A673 (cell line): Measurements from ENCODE around the gene SLC35C1. TPM values are rescaled to one million over a fixed set of nuclear protein-coding genes. Genes with fewer than 3 reads are reported as not detected.
A peak's percentile ranks its signal among the peaks of the same experiment; 100 is the strongest.
"Not testable (repeated sequence)": the region's sequence is repeated elsewhere in the genome, so short reads cannot be mapped to it uniquely, and the experiment has no call there.

ENCODE experiments used
- BruUV-seq: library from RNA; stranded (reverse); fragments of 400-500 nt; replicated peaks from 2 replicates; lab custom pipeline; 2021; lab: Mats Ljungman, UMichigan
- CTCF ChIA-PET: fragments of 300-600 bp; sonication (Branson Sonifier 250); formaldehyde crosslinking; loops from one replicate; lab custom pipeline; 2022; ENCODE audit warnings: antibody characterized with exemption; lab: Charles Lee
- POLR2A ChIA-PET: fragments of 300-600 bp; sonication (Branson Sonifier 250); formaldehyde crosslinking; loops from one replicate; lab custom pipeline; 2022; ENCODE audit warnings: antibody characterized with exemption; ENCODE audit not compliant: low non-redundant PET; lab: Charles Lee
- DNase-seq: peaks from one replicate; pipeline ENCODE4 v3.0.0-alpha.2; 2015; ENCODE audit warnings: low spot score
- H3K27ac ChIP-seq: fragments of 200-600 bp; sonication (generic); 2 replicates; pipeline ENCODE4 v1.5.1; 2016; ENCODE audit warnings: mixed run types, low read depth, mild to moderate bottlenecking, mixed read lengths, antibody characterized with exemption, low read length; ENCODE audit not compliant: poor library complexity, severe bottlenecking
- H3K27me3 ChIP-seq: fragments of 200-600 bp; sonication (generic); replicated peaks from 2 replicates; pipeline ENCODE4 v1.6.1; 2017; ENCODE audit warnings: mixed run types, low read depth, mild to moderate bottlenecking, mixed read lengths, antibody characterized with exemption, low read length; ENCODE audit not compliant: insufficient read depth, poor library complexity
- H3K36me3 ChIP-seq: fragments of 200-600 bp; sonication (generic); 2 replicates; pipeline ENCODE4 v1.6.1; 2016; ENCODE audit warnings: mixed run types, mild to moderate bottlenecking, mixed read lengths, antibody characterized with exemption, low read length; ENCODE audit not compliant: insufficient read depth, poor library complexity, severe bottlenecking
- H3K4me1 ChIP-seq: fragments of 200-600 bp; sonication (generic); 2 replicates; pipeline ENCODE4 v1.6.1; 2017; ENCODE audit warnings: mixed run types, mild to moderate bottlenecking, mixed read lengths, antibody characterized with exemption, low read length; ENCODE audit not compliant: insufficient read depth, poor library complexity, severe bottlenecking
- H3K4me3 ChIP-seq: fragments of 200-600 bp; sonication (generic); 2 replicates; pipeline ENCODE4 v1.5.1; 2016; ENCODE audit warnings: low read depth, mixed run types, mild to moderate bottlenecking, mixed read lengths, low read length; ENCODE audit not compliant: poor library complexity, severe bottlenecking
- H3K9me3 ChIP-seq: fragments of 200-600 bp; sonication (generic); 2 replicates; pipeline ENCODE4 v1.6.1; 2016; ENCODE audit warnings: mixed run types, low read depth, mild to moderate bottlenecking, mixed read lengths, antibody characterized with exemption, low read length; ENCODE audit not compliant: poor library complexity, severe bottlenecking
- CTCF ChIP-seq: fragments of 300-800, 200-600 bp; sonication (generic); conservative IDR thresholded peaks from 2 replicates; pipeline ENCODE4 v1.5.1; 2017; ENCODE audit warnings: low read depth, mild to moderate bottlenecking, antibody characterized with exemption, low read length, moderate library complexity, mixed read lengths
- EZH2 ChIP-seq: fragments of 200-600 bp; sonication (generic); IDR thresholded peaks from 2 replicates; pipeline ENCODE4 v1.6.1; 2017; ENCODE audit warnings: borderline replicate concordance, low read depth, mild to moderate bottlenecking, mixed read lengths, antibody characterized with exemption, low read length; ENCODE audit not compliant: poor library complexity, severe bottlenecking
- intact Hi-C: fragments of 100-400 bp; cut with micrococcal nuclease; formaldehyde crosslinking; loops from one replicate; pipeline ENCODE4 v1.10.0; 2022; ENCODE audit not compliant: unreplicated experiment
- total RNA-seq: library from RNA; stranded (reverse); gene quantifications from 2 replicates; pipeline ENCODE4 v1.2.3, GENCODE V29; 2021

Gene SLC35C1
- total RNA-seq, 1 experiment from 2014 or later, result 32.5 TPM

- Histone ChIP-seq H3K4me3 (no peak overlapping the region), H3K9me3 (no peaks in the 10 kb centered on the region), H3K4me1 (peaks cover 5% of the 10 kb centered on the region), H3K27me3 (no peaks in the 10 kb centered on the region), H3K27ac (no peak overlapping the region), H3K36me3 (no peaks in the 10 kb centered on the region)
- CTCF ChIA-PET, result no interaction called here
- no TSS peak for BruUV-seq
- DNase-seq, result no peak
- intact Hi-C loops, result no loop called here
- TF ChIP-seq CTCF (no peak), EZH2 (no peak)
- POLR2A ChIA-PET, result no interaction called here
Measured at GRCh38 chr11:45820211-45820857, 15.4 kb downstream of the SLC35C1 start.

- H3K9me3 ChIP-seq, DNase-seq, H3K36me3 ChIP-seq, H3K27ac ChIP-seq, H3K27me3 ChIP-seq, intact Hi-C loops, POLR2A ChIA-PET, BruUV-seq, H3K4me3 ChIP-seq, CTCF ChIA-PET: not testable (repeated sequence)
- peaks cover 16% of the 10 kb centered on the region for H3K4me1 ChIP-seq
Measured at GRCh38 chr11:45826492-45826891, 21.5 kb downstream of the SLC35C1 start.

- H3K27ac ChIP-seq, result no peak overlapping the region
- H3K27me3 ChIP-seq, result no peaks in the 10 kb centered on the region
- BruUV-seq, result no TSS peak
- H3K9me3 ChIP-seq, result no peaks in the 10 kb centered on the region
- H3K4me3 ChIP-seq, result no peak overlapping the region
- DNase-seq, result no peak
- ChIA-PET CTCF (no interaction called here), POLR2A (no interaction called here)
- peaks cover 16% of the 10 kb centered on the region for H3K4me1 ChIP-seq
- no peaks in the 10 kb centered on the region for H3K36me3 ChIP-seq
- intact Hi-C loops, result no loop called here
- TF ChIP-seq EZH2 (no peak), CTCF (no peak)
Measured at GRCh38 chr11:45827123-45827522, 22.2 kb downstream of the SLC35C1 start.

GRCh38 chr11:45828996-45829395 lies 24.0 kb downstream of the SLC35C1 start:
- no peaks in the 10 kb centered on the region for H3K36me3 ChIP-seq
- ChIA-PET CTCF (no interaction called here), POLR2A (no interaction called here)
- DNase-seq, result peak; percentile 67
- H3K4me3 ChIP-seq, result no peak overlapping the region
- intact Hi-C loops, result no loop called here
- no peak overlapping the region for H3K27ac ChIP-seq
- no TSS peak for BruUV-seq
- no peaks in the 10 kb centered on the region for H3K27me3 ChIP-seq
- TF ChIP-seq CTCF (no peak), EZH2 (no peak)
- H3K9me3 ChIP-seq, result no peaks in the 10 kb centered on the region
- peaks cover 16% of the 10 kb centered on the region for H3K4me1 ChIP-seq
